ENCODE measurements around the gene ADAMTS6.
"Not testable (repeated sequence)": the region's sequence is repeated elsewhere in the genome, so short reads cannot be mapped to it uniquely, and the experiment has no call there.

Gene ADAMTS6

GRCh38 chr5:65366655-65367054, 115.1 kb downstream of the ADAMTS6 start:
- DNase-seq: no peak

GRCh38 chr5:65364907-65365306, 116.8 kb downstream of the ADAMTS6 start:
- no peak for DNase-seq

GRCh38 chr5:65363499-65363898, 118.2 kb downstream of the ADAMTS6 start:
- DNase-seq: no peak

- no peak for DNase-seq
These were observed 121.7 kb downstream of the ADAMTS6 start for GRCh38 chr5:65359981-65360380.

- DNase-seq: no peak
These were observed 122.2 kb downstream of the ADAMTS6 start for GRCh38 chr5:65359569-65359968.

- no peak for DNase-seq
These were observed 125.4 kb downstream of the ADAMTS6 start for GRCh38 chr5:65356274-65356673.

- no peak for DNase-seq
These were observed 126.4 kb downstream of the ADAMTS6 start for GRCh38 chr5:65355301-65355700.

- DNase-seq: no peak
These were observed 139.9 kb downstream of the ADAMTS6 start for GRCh38 chr5:65341835-65342234.

- no peak for DNase-seq
These were observed 143.0 kb downstream of the ADAMTS6 start for GRCh38 chr5:65338606-65339151.

- no peak for DNase-seq
These were observed 147.6 kb downstream of the ADAMTS6 start for GRCh38 chr5:65334077-65334476.

- DNase-seq: no peak
These were observed 149.1 kb downstream of the ADAMTS6 start for GRCh38 chr5:65332591-65332990.

- DNase-seq: no peak
These were observed 152.5 kb downstream of the ADAMTS6 start for GRCh38 chr5:65329266-65329665.

- no peak for DNase-seq
These were observed 154.1 kb downstream of the ADAMTS6 start for GRCh38 chr5:65327582-65327981.

GRCh38 chr5:65326922-65327321, 154.8 kb downstream of the ADAMTS6 start:
- DNase-seq: no peak

GRCh38 chr5:65324226-65324625, 157.5 kb downstream of the ADAMTS6 start:
- DNase-seq: no peak

- not testable (repeated sequence) for DNase-seq
These were observed 161.0 kb downstream of the ADAMTS6 start for GRCh38 chr5:65320704-65321103.

- DNase-seq: no peak
These were observed 161.5 kb downstream of the ADAMTS6 start for GRCh38 chr5:65320250-65320649.

- DNase-seq: no peak
These were observed 173.8 kb downstream of the ADAMTS6 start for GRCh38 chr5:65307931-65308330.

- no peak for DNase-seq
These were observed 174.6 kb downstream of the ADAMTS6 start for GRCh38 chr5:65307088-65307487.

- DNase-seq: no peak
These were observed 175.8 kb downstream of the ADAMTS6 start for GRCh38 chr5:65305913-65306312.

GRCh38 chr5:65299861-65300260, 181.9 kb downstream of the ADAMTS6 start:
- DNase-seq: no peak

GRCh38 chr5:65296067-65296466, 185.7 kb downstream of the ADAMTS6 start:
- DNase-seq: no peak

GRCh38 chr5:65292196-65292595, 189.5 kb downstream of the ADAMTS6 start:
- no peak for DNase-seq

- DNase-seq: no peak
These were observed 191.0 kb downstream of the ADAMTS6 start for GRCh38 chr5:65290677-65291076.

- DNase-seq: no peak
These were observed 193.1 kb downstream of the ADAMTS6 start for GRCh38 chr5:65288657-65289056.
